ENCODE measurements around the gene TERT. TPM values are rescaled to one million over a fixed set of nuclear protein-coding genes. Genes with fewer than 3 reads are reported as not detected.

TERT gene
- total and polyA plus RNA-seq, 10 of the 15 experiments (the other 5 are each of a cell fraction or from before 2014, with no cell fraction given) = 0.08 to 21.5 (median 5.0) TPM

- TF ChIP-seq SIN3A (IDR thresholded peaks at IDR 0.05; ENCODE audit: low read depth, low read length) (0 out of 2 replicates have a peak, but pooled peaks have one; percentile 52), ATF7 (IDR thresholded peaks at IDR 0.05; ENCODE audit: low read depth) (peak; percentile 51; the same call in 1 of the 2 replicates), ZBED1 (IDR thresholded peaks at IDR 0.05; ENCODE audit: borderline replicate concordance) (peak; percentile 86), MXI1 (IDR thresholded peaks at IDR 0.05; ENCODE audit: low read depth, low read length) (peak; percentile 70), SMC3 (IDR thresholded peaks at IDR 0.05; ENCODE audit: borderline replicate concordance, low read length) (0 out of 2 replicates have a peak, but pooled peaks have one; percentile 21), RB1 (IDR thresholded peaks at IDR 0.05; ENCODE audit: borderline replicate concordance) (peak; percentile 14; the same call in 1 of the 2 replicates), SRF (IDR thresholded peaks at IDR 0.05; ENCODE audit: low read depth in 2 of 2, low read length in 2 of 2) (peak in 1 of 2 experiments; percentile 43; a peak in 1 of 4 replicates), SKIL (IDR thresholded peaks at IDR 0.05; ENCODE audit: low read depth, poor library complexity, severe bottlenecking) (no peak), CHD4 (IDR thresholded peaks at IDR 0.05) (no peak), JUNB (IDR thresholded peaks at IDR 0.05) (peak; percentile 80), TBL1XR1 (IDR thresholded peaks at IDR 0.05; ENCODE audit: low read depth, low read length) (peak; percentile 78), NR2F1 (conservative IDR thresholded peaks at IDR 0.05) (peak; percentile 59; the same call in 1 of the 2 replicates), SREBF2 (IDR thresholded peaks at IDR 0.05; ENCODE audit: low read length) (no peak), ETV6 (conservative IDR thresholded peaks at IDR 0.05 in 1 of 2, IDR thresholded peaks at IDR 0.05 in 1 of 2; ENCODE audit: borderline replicate concordance in 1 of 2, low read depth in 1 of 2) (peak in 1 of 2 experiments; percentile 59; a peak in 2 of 4 replicates), ZBTB33 (IDR thresholded peaks at IDR 0.05) (no peak), WRNIP1 (IDR thresholded peaks at IDR 0.05; ENCODE audit: borderline replicate concordance, low read depth, low read length) (no peak), HDGF (IDR thresholded peaks at IDR 0.05) (no peak)
- TF ChIP-seq, protein P1, sequence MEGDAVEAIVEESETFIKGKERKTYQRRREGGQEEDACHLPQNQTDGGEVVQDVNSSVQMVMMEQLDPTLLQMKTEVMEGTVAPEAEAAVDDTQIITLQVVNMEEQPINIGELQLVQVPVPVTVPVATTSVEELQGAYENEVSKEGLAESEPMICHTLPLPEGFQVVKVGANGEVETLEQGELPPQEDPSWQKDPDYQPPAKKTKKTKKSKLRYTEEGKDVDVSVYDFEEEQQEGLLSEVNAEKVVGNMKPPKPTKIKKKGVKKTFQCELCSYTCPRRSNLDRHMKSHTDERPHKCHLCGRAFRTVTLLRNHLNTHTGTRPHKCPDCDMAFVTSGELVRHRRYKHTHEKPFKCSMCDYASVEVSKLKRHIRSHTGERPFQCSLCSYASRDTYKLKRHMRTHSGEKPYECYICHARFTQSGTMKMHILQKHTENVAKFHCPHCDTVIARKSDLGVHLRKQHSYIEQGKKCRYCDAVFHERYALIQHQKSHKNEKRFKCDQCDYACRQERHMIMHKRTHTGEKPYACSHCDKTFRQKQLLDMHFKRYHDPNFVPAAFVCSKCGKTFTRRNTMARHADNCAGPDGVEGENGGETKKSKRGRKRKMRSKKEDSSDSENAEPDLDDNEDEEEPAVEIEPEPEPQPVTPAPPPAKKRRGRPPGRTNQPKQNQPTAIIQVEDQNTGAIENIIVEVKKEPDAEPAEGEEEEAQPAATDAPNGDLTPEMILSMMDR (IDR thresholded peaks at IDR 0.05 in 2 of 3, conservative IDR thresholded peaks at IDR 0.05 in 1 of 3; ENCODE audit: control insufficient read depth in 2 of 3, extremely low read depth in 1 of 3, insufficient read depth in 1 of 3, low read depth in 3 of 3, low read length in 3 of 3) = no peak
Measured at GRCh38 chr5:1315709-1316587, 21.1 kb upstream of the TERT start (continued).
